Activated T-cell treated with anti-CD3 and anti-CD28 coated beads, Interleukin-2, amount 50 U/mL, for 48 hours (primary cell): ENCODE results near the gene PBX2.
A peak's percentile ranks its signal among the peaks of the same experiment; 100 is the strongest.

Source experiments
- DNase-seq, 2 experiments: peaks; one replicate each; pipeline ENCODE4 v3.0.0-alpha.2; 2020

The PBX2 gene

GRCh38 chr6:32185681-32186131 is 4.3 kb downstream of the PBX2 start:
- DNase-seq, result peak; percentile 68 to 73

- DNase-seq, result no peak
Measured at GRCh38 chr6:32184084-32184640, 5.8 kb downstream of the PBX2 start, which contains the start of gene AGER. TSS of gene AGER (minus strand) at chr6:32184253. CDS start at chr6:32184222, 31 bp downstream.

- no peak for DNase-seq
Measured at GRCh38 chr6:32183483-32184083, 6.4 kb downstream of the PBX2 start.

GRCh38 chr6:32183030-32183429 is 7.0 kb downstream of the PBX2 start:
- DNase-seq, result no peak

GRCh38 chr6:32182555-32182981 is 7.4 kb downstream of the PBX2 start:
- no peak for DNase-seq

GRCh38 chr6:32181915-32182529 is 8.0 kb downstream of the PBX2 start:
- DNase-seq, result no peak

GRCh38 chr6:32181148-32181702 is 8.8 kb downstream of the PBX2 start:
- DNase-seq, result no peak

- no peak for DNase-seq
Measured at GRCh38 chr6:32179766-32180405, 10.1 kb downstream of the PBX2 start.

GRCh38 chr6:32178547-32179440 is 11.2 kb downstream of the PBX2 start:
- no peak for DNase-seq

- DNase-seq, result peak; percentile 91
Measured at GRCh38 chr6:32177788-32178546, 12.0 kb downstream of the PBX2 start, which contains the start of gene RNF5. TSS of gene RNF5 (plus strand) at chr6:32178405. CDS start at chr6:32178512, 107 bp downstream.

- DNase-seq, result no peak
Measured at GRCh38 chr6:32177183-32177787, 12.7 kb downstream of the PBX2 start.

- DNase-seq, result no peak
Measured at GRCh38 chr6:32176476-32177182, 13.4 kb downstream of the PBX2 start.

- DNase-seq, result peak; percentile 98
Measured at GRCh38 chr6:32175711-32176475, 14.1 kb downstream of the PBX2 start, which contains the start of gene AGPAT1. TSS of gene AGPAT1 (minus strand) at chr6:32176084. CDS start at chr6:32171496, 4,588 bp downstream.

- no peak for DNase-seq
Measured at GRCh38 chr6:32175322-32175710, 14.7 kb downstream of the PBX2 start.

- no peak for DNase-seq
Measured at GRCh38 chr6:32174416-32174815, 15.6 kb downstream of the PBX2 start.

- no peak for DNase-seq
Measured at GRCh38 chr6:32173051-32173727, 16.8 kb downstream of the PBX2 start.

- DNase-seq, result no peak
Measured at GRCh38 chr6:32171234-32171633, 18.8 kb downstream of the PBX2 start.

GRCh38 chr6:32170294-32170693 is 19.7 kb downstream of the PBX2 start:
- DNase-seq, result no peak
